Liver (tissue), 9 donors: ENCODE data around the gene FAM124A. TPM values are rescaled to one million over a fixed set of nuclear protein-coding genes. Genes with fewer than 3 reads are reported as not detected.

Experiments used
- DNase-seq: peaks from one replicate; pipeline ENCODE4 v3.0.0-alpha.2; 2017; ENCODE audit warnings: low spot score
- H3K27ac ChIP-seq, 2 donors: one replicate each; pipeline ENCODE4 v1.7.0; 2013; ENCODE audit warnings: inconsistent platforms in 2 of 2, low read length in 2 of 2, control low read depth in 1 of 2, low read depth in 1 of 2, mild to moderate bottlenecking in 1 of 2
- H3K27me3 ChIP-seq, 4 donors: one replicate each; pipeline versions ENCODE4 v1.6.1 to v1.7.0; 2013; ENCODE audit warnings: low read length in 3 of 4, inconsistent platforms in 1 of 4, mild to moderate bottlenecking in 1 of 4, moderate library complexity in 1 of 4; ENCODE audit not compliant: control insufficient read depth in 4 of 4, insufficient read depth in 4 of 4
- H3K36me3 ChIP-seq, 4 donors: one replicate each; pipeline versions ENCODE4 v1.6.1 to v1.7.0; 2013; ENCODE audit warnings: low read length in 3 of 4, mild to moderate bottlenecking in 3 of 4, low read depth in 1 of 4, moderate library complexity in 1 of 4; ENCODE audit not compliant: control insufficient read depth in 4 of 4, insufficient read depth in 3 of 4
- H3K4me1 ChIP-seq, 4 donors: one replicate each; pipeline versions ENCODE4 v1.6.1 to v1.7.0; 2013; ENCODE audit warnings: low read length in 3 of 4, mild to moderate bottlenecking in 3 of 4, moderate library complexity in 1 of 4; ENCODE audit not compliant: control insufficient read depth in 4 of 4, insufficient read depth in 4 of 4
- H3K4me3 ChIP-seq, 3 donors: one replicate each; pipeline versions ENCODE4 v1.6.1 to v1.7.0; 2013; ENCODE audit warnings: low read length in 3 of 3, control low read depth in 1 of 3, low read depth in 1 of 3, mild to moderate bottlenecking in 1 of 3
- H3K9ac ChIP-seq, 2 donors: one replicate each; pipeline ENCODE4 v1.7.0; 2013; ENCODE audit warnings: low read length in 2 of 2, mild to moderate bottlenecking in 2 of 2, moderate library complexity in 2 of 2, control low read depth in 1 of 2, low read depth in 1 of 2
- H3K9me3 ChIP-seq, 4 donors: one replicate each; pipeline versions ENCODE4 v1.6.1 to v1.7.0; 2013; ENCODE audit warnings: low read length in 3 of 4; ENCODE audit not compliant: control insufficient read depth in 4 of 4
- ATF3 ChIP-seq: IDR thresholded peaks from 2 replicates; pipeline ENCODE4 v1.6.1; 2016; ENCODE audit warnings: antibody characterized with exemption
- EGR1 ChIP-seq, 2 donors: IDR thresholded peaks; 2 replicates each; pipeline ENCODE4 v1.6.1; 2016 to 2018; ENCODE audit warnings: antibody characterized with exemption in 2 of 2, low read depth in 2 of 2
- FOXA1 ChIP-seq: IDR thresholded peaks from 2 replicates; pipeline ENCODE4 v1.6.1; 2016; ENCODE audit warnings: antibody characterized with exemption
- FOXA2 ChIP-seq: IDR thresholded peaks from 2 replicates; pipeline ENCODE4 v1.6.1; 2016; ENCODE audit warnings: antibody characterized with exemption
- GABPA ChIP-seq, 2 donors: IDR thresholded peaks in 1 of 2; conservative IDR thresholded peaks in 1 of 2; 2 replicates each; pipeline ENCODE4 v1.6.1; 2016; ENCODE audit warnings: antibody characterized with exemption in 2 of 2, mild to moderate bottlenecking in 1 of 2, moderate library complexity in 1 of 2
- HNF4A ChIP-seq, 2 donors: conservative IDR thresholded peaks; 2 replicates each; pipeline ENCODE4 v1.6.1; 2016; ENCODE audit warnings: antibody characterized with exemption in 2 of 2, mild to moderate bottlenecking in 2 of 2
- HNF4G ChIP-seq: IDR thresholded peaks from 2 replicates; pipeline ENCODE4 v1.6.1; 2016; ENCODE audit warnings: antibody characterized with exemption
- JUND ChIP-seq, 2 donors: IDR thresholded peaks; 2 replicates each; pipeline ENCODE4 v1.6.1; 2016; ENCODE audit warnings: antibody characterized with exemption in 2 of 2
- MAX ChIP-seq: IDR thresholded peaks from 2 replicates; pipeline ENCODE4 v1.6.1; 2016; ENCODE audit warnings: antibody characterized with exemption
- NR2F2 ChIP-seq: IDR thresholded peaks from 2 replicates; pipeline ENCODE4 v1.6.1; 2016; ENCODE audit warnings: antibody characterized with exemption
- RAD21 ChIP-seq, 2 donors: IDR thresholded peaks; 2 replicates each; pipeline ENCODE4 v1.6.1; 2016; ENCODE audit warnings: antibody characterized with exemption in 2 of 2, mild to moderate bottlenecking in 2 of 2
- REST ChIP-seq: IDR thresholded peaks from 2 replicates; pipeline ENCODE4 v1.6.1; 2016; ENCODE audit warnings: antibody characterized with exemption, mild to moderate bottlenecking
- SP1 ChIP-seq: IDR thresholded peaks from 2 replicates; pipeline ENCODE4 v1.6.1; 2018; ENCODE audit warnings: antibody characterized with exemption, mild to moderate bottlenecking
- YY1 ChIP-seq: IDR thresholded peaks from 2 replicates; pipeline ENCODE4 v1.6.1; 2016; ENCODE audit warnings: antibody characterized with exemption, mild to moderate bottlenecking
- ZBTB33 ChIP-seq: IDR thresholded peaks from 2 replicates; pipeline ENCODE4 v1.6.1; 2016; ENCODE audit warnings: antibody characterized with exemption
- WGBS: extraction: QIAGEN DNeasy Blood & Tissue Kit; methylation state at CpG from one replicate; pipeline ENCODE4 v1.1.7; 2013; 5-methylcytosine and 5-hydroxymethylcytosine counted together
- polyA plus RNA-seq, 2 donors: library from polyadenylated mRNA; stranded (reverse) in 1 of 2; unstranded in 1 of 2; fragments of 200-250 nt in 1 of 2; fragments of >200 nt in 1 of 2; fragmentation: Nextera tagmentation in 1 of 2; extraction: Ambion mirVana in 1 of 2; gene quantifications; one replicate each; pipeline versions ENCODE4 v1.2.1 to v1.2.3, GENCODE V29; 2013 to 2015
- total RNA-seq, 2 donors: library from RNA; depleted of rRNA; stranded (reverse); fragments of >200 nt; gene quantifications; one replicate each; pipeline ENCODE4 v1.2.3, GENCODE V29; 2014
- donor health status: healthy.
- donor health status: healthy.
- donor health status: healthy.
- donor health status: healthy.
- donor health status: healthy.

FAM124A gene
- total and polyA plus RNA-seq, 4 donors = 0.33 to 0.92 (median 0.46) TPM

- DNase-seq = no peak
- Histone ChIP-seq H3K27ac (no peak overlapping the region), H3K27me3 (no peaks in the 10 kb centered on the region), H3K4me3 (no peak overlapping the region), H3K9ac (no peak overlapping the region), H3K4me1 (peaks cover 0 to 4% (median 2%) of the 10 kb centered on the region in 4 donors), H3K9me3 (no peaks in the 10 kb centered on the region), H3K36me3 (no peaks in the 10 kb centered on the region)
- no peak for TF ChIP-seq JUND (IDR thresholded peaks at IDR 0.05)
- no peak for TF ChIP-seq MAX
- no peak for TF ChIP-seq RAD21 (IDR thresholded peaks at IDR 0.05)
- TF ChIP-seq GABPA (IDR thresholded peaks at IDR 0.05 in 1 of 2, conservative IDR thresholded peaks at IDR 0.05 in 1 of 2) = no peak
- no peak for TF ChIP-seq FOXA1
- TF ChIP-seq FOXA2 = no peak
- TF ChIP-seq REST = no peak
- no peak for TF ChIP-seq SP1
- TF ChIP-seq ATF3 = no peak
- TF ChIP-seq EGR1 (IDR thresholded peaks at IDR 0.05; ENCODE audit: low read depth in 2 of 2) = no peak
- WGBS = 89% methylated on average over 10 of the region's 10 CpGs
These were observed 49.4 kb downstream of the FAM124A start for GRCh38 chr13:51271528-51272085.

- no peaks in the 10 kb centered on the region for H3K27me3 ChIP-seq
- 95% methylated on average over 2 of the region's 2 CpGs for WGBS
- DNase-seq = no peak
These were observed 52.9 kb downstream of the FAM124A start for GRCh38 chr13:51275101-51275500.

More at GRCh38 chr13:51275101-51275500, 52.9 kb downstream of the FAM124A start:
- H3K9me3 ChIP-seq = no peaks in the 10 kb centered on the region
- H3K9ac ChIP-seq = no peak overlapping the region
- no peaks in the 10 kb centered on the region for H3K36me3 ChIP-seq
- H3K27ac ChIP-seq = no peak overlapping the region
- no peak overlapping the region for H3K4me3 ChIP-seq
- peaks cover 0 to 6% (median 2%) of the 10 kb centered on the region in 4 donors for H3K4me1 ChIP-seq
- no peak for TF ChIP-seq YY1
- no peak for TF ChIP-seq FOXA2
- TF ChIP-seq NR2F2 = no peak
- TF ChIP-seq HNF4G = no peak
- no peak for TF ChIP-seq SP1
- no peak for TF ChIP-seq MAX
- no peak for TF ChIP-seq EGR1 (IDR thresholded peaks at IDR 0.05; ENCODE audit: low read depth in 2 of 2)
- TF ChIP-seq ZBTB33 = no peak
- no peak for TF ChIP-seq HNF4A (conservative IDR thresholded peaks at IDR 0.05)
